ENCODE measurements around the gene ANGPTL8.

The ANGPTL8 gene

GRCh38 chr19:11214387-11214786 lies 25.0 kb upstream of the ANGPTL8 start:
- no peak for TF ChIP-seq CTCF (conservative IDR thresholded peaks at IDR 0.05; ENCODE audit: low read length)
- no peak for DNase-seq (ENCODE audit: low read depth)
- H3K4me3 ChIP-seq (ENCODE audit: low read length): no peak overlapping the region

- no peak overlapping the region for H3K4me3 ChIP-seq (ENCODE audit: low read length)
- no peak for TF ChIP-seq CTCF (conservative IDR thresholded peaks at IDR 0.05; ENCODE audit: low read length)
- DNase-seq (ENCODE audit: low read depth): no peak
Observed at GRCh38 chr19:11221082-11221598, 18.3 kb upstream of the ANGPTL8 start.

GRCh38 chr19:11223200-11223599 lies 16.2 kb upstream of the ANGPTL8 start:
- H3K4me3 ChIP-seq (ENCODE audit: low read length): no peak overlapping the region
- no peak for TF ChIP-seq CTCF (conservative IDR thresholded peaks at IDR 0.05; ENCODE audit: low read length)
- no peak for DNase-seq (ENCODE audit: low read depth)

- no peak for DNase-seq (ENCODE audit: low read depth)
- H3K4me3 ChIP-seq (ENCODE audit: low read length): no peak overlapping the region
- no peak for TF ChIP-seq CTCF (conservative IDR thresholded peaks at IDR 0.05; ENCODE audit: low read length)
Observed at GRCh38 chr19:11224429-11224828, 15.0 kb upstream of the ANGPTL8 start.

GRCh38 chr19:11225172-11225571 lies 14.2 kb upstream of the ANGPTL8 start:
- no peak for TF ChIP-seq CTCF (conservative IDR thresholded peaks at IDR 0.05; ENCODE audit: low read length)
- no peak overlapping the region for H3K4me3 ChIP-seq (ENCODE audit: low read length)
- no peak for DNase-seq (ENCODE audit: low read depth)

GRCh38 chr19:11225815-11226214 lies 13.6 kb upstream of the ANGPTL8 start:
- TF ChIP-seq CTCF (conservative IDR thresholded peaks at IDR 0.05; ENCODE audit: low read length): no peak
- no peak for DNase-seq (ENCODE audit: low read depth)
- H3K4me3 ChIP-seq (ENCODE audit: low read length): no peak overlapping the region

GRCh38 chr19:11226716-11227166 lies 12.7 kb upstream of the ANGPTL8 start:
- H3K4me3 ChIP-seq (ENCODE audit: low read length): no peak overlapping the region
- TF ChIP-seq CTCF (conservative IDR thresholded peaks at IDR 0.05; ENCODE audit: low read length): no peak
- DNase-seq (ENCODE audit: low read depth): no peak

Data from AG10803 (cell line).